Right renal cortex interstitium (tissue), 3 donors: ENCODE data around the gene GNAO1. TPM values are rescaled to one million over a fixed set of nuclear protein-coding genes. Genes with fewer than 3 reads are reported as not detected.

Source experiments
- DNase-seq, 3 donors: peaks; one replicate each; pipeline ENCODE4 v3.0.0-alpha.2; 2013; ENCODE audit warnings: low read depth in 3 of 3, low spot score in 2 of 3
- polyA plus RNA-seq, 3 donors: library from polyadenylated mRNA; unstranded; fragments of 120-200 nt; gene quantifications; one replicate each; pipeline ENCODE4 v1.2.1, GENCODE V29; 2013; ENCODE audit not compliant: insufficient read length in 3 of 3

GNAO1 gene
- polyA plus RNA-seq, 3 donors = 4.0 to 6.1 (median 5.0) TPM

DNA sequence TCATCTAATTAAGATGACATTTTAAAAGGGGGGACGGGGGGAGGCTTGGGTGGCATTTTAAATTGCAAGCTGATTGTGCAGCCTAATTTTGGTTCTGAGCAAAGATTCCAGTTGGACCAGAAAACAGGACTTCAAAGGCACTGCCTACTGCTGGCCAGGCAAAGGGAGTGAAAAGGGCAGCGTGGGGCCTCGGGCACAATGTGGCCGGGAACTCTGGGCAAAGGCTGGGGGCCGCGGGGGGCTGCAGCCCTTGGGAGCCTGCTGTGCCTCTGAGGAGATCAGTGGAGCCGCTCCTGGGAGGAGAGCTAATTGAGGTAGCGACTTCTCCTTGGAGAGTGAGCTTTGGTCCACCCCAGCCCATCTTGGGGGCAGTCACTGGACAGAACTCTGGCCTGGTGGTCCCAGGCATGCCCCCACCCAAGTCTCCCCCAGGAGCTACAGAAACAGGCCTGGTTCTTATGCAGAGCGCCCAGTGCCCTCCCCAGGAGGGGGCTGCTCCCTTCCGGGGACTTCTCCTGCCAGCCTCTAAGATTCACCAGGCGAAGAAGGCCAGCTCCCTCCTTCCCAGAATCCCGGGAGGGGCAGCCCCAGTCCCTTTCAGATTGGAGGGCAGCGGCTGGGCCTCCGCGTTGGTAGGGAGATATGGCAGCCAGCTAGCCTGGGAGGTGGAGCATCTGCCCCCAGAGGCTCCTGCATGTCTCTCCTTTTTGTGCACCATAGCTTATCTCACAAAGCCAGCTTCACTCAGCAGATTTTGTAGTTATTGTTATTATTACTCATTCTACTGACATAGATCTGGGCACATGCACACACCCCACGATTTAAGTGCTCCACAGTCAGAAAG, 115.6 kb downstream of the GNAO1 start:
- no peak for DNase-seq

DNA sequence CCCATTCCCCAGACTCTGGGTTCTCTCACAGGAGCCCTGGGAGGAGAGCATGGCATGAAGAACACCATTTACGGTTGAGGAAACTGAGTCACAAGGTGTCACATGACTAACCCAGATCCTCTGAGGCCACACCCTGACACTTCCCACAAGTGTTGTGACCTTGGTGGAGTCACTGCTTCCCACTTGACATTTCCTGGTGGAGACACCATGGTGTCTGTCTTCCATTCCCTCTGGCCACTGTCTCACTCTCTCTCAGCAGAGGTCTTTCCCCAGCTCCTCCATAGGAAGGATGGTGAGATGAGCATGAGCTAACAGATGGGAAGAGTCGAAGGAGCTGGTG, 116.2 kb downstream of the GNAO1 start:
- DNase-seq = no peak

DNA sequence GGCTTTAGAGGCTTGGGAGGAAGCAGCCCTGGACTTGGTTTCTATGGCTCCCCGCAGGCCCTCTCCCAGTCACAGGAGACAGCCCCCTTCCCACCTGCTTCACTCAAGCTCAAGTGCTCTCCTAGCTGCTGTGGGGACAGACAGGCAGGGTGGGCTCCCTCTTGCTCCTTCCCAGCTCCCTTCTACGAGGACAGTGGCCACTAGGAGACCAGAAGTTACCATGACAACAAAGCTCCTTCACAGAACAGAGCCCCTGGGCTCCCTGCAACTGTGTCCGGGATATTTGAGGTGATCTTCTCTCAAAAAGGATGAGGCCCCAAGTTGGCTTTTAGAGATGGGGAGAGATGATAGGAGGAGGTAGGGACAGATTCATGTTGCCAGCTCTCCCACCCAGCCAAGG, 117.7 kb downstream of the GNAO1 start:
- no peak for DNase-seq

DNA sequence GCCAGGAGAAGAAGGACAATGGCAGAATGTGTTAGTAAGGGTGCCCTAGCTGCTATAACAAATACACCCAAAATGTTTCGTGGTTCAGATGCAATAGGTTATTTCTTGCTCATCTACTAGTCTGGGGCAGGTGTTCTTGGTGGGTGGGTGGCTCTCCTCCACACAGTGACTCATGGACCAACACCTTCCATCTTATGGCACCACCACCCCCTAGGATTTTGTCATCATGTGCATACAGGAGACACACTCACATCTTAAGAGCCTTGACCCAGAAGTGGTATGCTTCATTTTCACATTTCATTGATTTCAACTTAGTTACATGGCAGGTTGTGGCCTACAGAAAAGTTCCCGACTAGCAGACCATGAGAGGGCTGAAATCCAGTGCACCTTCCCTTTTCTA, 119.4 kb downstream of the GNAO1 start:
- DNase-seq = no peak

DNA sequence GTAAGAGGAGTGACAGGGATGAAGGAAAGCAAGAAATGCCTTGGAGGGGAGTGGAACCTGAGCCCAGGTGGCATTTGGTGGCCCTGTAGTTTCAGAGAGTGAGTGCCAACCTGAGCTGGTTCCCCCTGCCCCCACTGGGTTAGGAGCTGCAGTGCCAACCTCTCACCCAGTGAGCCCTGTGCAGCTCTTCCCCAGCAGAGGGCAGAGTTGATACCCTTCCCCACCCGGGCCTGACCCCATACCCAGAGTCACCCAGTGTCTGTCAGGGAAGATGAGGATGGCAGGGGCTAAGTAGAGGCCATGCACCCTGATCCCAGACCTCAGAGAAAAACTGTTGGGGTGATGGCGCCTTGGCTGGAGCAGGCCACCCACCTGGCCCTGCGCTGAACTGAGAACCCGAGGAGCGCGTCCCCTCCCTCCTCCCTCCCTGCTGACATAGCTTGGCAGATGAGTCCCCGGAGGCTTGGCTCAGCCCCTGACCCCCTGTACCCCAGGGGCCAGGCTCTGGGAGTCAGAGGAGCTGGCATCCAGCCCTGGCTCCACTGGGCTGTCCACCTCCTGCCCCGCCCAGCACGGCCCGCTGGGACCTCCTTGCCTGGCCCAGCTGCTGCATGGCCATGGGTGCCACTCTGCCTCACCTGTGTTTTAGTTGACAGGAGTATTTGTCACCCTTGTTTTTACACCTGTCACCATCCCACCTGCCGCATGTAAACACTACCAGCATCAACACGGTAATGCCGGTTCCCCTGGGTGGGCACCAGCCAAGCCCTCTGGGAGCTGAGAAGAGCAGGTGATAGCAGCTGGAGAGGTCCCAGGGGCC, 120.1 kb downstream of the GNAO1 start:
- no peak for DNase-seq

DNA sequence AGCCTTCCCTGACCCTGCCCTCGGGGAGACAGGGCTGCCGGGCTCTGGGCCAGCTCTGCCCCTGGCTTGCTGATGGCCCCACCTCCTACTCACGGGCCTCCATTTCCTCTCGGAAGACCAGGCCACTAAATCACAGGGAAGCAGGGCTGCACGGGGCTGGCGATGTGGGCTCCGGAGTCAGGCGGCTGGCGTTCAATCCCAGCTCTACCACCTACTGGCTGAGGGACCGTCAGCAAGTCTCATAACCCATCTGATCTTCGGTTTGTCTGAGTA, 120.7 kb downstream of the GNAO1 start:
- DNase-seq = no peak

DNA sequence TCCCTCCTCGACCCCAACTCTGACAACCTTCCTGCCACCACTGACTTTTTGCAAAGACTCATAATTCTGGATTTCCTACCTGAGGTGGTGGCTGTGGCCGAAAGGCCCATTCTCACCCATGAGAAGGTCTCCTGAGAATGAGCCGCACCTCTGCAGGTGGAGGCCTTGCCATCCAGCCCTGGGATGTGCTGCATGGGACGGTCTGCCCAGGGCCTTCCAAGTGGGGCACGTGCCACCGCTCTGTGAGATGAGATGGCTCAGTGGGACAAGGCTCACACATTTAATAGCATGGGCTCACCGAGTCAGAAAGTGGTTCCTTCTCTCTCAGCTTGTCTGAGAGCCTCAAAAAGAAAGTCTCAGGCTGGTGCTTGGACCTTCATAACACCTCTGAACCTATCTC, 121.3 kb downstream of the GNAO1 start:
- DNase-seq = no peak

DNA sequence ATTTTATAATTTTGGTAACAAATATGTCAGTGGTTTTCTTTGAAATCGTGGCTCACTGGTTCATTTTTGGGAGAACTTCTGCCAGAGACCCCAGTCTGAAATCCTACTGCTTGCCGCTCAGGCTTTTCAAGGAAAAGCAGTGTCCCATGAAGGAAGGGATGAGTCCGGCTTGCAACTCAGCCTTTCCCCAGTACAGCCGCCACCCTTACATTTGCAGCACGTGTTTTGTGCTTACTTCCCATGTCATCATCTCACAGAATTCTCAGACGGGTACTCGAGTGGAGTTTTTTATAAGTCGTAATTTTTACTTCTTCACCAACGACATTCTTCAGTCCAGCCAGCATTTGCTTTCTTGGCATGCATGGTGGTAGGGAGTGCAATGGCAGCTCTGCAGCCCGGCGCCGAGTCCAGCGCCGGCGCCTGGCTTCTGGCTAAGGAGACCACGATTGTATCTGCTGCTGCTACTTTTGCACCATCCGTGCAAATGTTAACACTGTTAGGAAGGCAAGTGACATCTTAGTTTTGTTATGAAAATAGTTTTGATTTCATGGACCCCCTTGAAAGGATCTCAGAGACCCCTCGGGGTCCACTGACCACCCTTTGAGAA, 123.1 kb downstream of the GNAO1 start:
- no peak for DNase-seq

DNA sequence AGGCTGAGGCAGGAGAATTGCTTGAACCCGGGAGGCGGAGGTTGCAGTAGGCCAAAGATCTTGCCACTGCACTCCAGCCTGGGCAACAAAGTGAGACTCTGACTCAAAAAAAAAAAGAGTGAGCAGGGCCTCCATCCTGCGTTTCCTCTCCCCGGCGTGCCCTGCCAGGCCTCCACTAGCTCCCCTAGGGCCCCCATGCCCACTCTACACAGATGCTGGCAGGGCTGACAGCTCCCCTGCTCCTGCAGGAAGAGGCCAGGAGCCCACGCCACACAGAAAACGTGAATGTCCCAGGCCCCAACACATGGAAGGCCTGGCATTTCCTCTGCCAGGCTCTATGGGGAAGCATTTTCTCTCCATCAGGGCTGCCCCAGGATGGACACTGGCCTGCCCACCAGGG, 124.7 kb downstream of the GNAO1 start:
- no peak for DNase-seq

DNA sequence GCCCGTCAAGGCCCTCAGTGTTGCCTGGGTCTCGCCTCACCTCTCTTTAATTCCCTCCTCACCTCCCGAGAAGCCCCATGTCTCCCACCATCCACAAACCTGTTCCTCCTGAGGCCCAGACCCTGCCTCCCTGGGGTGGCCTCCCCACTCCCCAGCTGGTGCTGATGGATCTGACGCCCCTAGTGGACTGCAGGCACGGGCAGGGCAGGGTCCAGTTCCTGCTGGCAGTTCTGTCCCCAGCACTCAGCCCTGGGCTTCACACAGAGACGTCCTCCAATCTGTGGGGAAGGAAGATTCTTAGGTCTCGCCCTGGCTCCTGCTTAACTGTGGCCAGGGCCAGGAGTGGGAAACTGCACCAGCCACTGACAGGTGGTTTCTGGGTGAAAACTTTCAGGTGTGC, 125.3 kb downstream of the GNAO1 start:
- no peak for DNase-seq

DNA sequence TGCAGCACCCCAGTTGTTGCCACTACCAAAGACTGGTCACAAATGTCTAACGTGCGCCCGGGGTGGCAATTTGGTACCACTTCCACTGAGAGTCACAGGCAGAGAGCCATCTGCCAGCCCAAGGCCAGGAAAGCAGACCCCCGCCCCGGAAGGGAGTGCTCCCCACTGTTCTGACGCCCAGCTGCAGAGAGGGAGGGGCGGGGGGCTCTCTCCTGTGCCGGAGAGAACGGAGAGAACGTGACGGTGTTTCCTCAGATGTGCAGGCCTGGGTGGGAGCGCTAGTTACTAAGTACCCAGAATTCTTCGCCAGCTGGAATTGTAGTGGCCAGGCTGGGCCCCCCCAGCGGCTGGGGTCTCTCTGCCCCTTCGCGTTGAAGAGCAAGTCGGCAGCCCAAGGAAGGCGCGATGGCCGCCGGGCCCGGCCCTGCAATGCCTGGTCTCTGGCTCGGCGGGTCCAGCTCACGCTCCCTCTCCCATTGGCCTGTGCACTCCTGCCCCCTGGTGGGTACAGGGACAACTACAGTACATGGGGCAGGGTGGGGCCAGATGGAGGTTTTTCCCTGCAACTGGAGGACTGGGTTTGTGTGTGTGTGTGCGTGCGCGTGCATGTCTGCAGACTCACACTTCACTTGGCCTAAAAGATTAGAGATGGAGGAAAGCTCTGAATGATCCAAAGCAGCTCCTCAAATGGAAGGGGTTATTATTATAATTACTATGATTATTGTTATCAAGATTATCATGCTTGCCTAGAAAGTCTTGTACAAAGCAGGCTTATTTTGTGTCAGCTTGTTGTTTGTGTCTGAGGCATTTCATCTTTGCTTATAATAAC, 126.9 kb downstream of the GNAO1 start:
- peak; percentile 66 to 74 (median 74) for DNase-seq

DNA sequence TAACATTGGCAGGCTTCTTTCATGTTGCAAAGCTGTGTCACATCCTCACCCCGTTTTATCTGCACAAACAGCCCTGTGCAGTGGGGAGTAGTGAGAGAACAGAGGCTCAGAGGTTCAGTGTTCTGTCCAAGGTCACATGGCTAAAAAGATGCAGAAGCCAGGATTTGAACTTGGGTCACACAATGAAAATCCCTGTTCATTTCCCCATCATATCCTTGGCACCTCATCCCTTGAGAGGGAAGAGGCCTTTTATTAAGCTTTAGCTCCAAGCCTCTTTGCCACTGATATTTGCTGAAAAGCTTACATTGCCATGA, 127.5 kb downstream of the GNAO1 start:
- DNase-seq = no peak

DNA sequence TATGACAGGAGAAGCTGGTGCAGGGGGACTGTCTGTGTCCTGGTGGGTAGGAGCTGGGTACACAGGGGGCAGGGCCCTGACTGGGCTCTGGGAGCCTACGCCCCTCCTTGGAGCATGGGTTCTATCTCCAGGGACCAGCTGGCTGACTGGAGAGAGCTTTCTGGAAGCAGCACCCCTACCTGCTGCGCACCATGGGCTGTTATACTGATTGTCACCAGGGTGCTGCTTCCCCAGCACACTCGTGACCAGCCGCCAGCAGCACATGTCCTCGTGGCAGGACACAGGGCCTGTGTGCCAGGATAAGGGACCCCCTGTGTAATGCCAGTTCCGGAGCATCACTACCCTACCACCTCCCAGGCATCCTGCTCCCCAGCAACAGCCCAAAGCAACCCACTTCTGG, 128.1 kb downstream of the GNAO1 start:
- no peak for DNase-seq

DNA sequence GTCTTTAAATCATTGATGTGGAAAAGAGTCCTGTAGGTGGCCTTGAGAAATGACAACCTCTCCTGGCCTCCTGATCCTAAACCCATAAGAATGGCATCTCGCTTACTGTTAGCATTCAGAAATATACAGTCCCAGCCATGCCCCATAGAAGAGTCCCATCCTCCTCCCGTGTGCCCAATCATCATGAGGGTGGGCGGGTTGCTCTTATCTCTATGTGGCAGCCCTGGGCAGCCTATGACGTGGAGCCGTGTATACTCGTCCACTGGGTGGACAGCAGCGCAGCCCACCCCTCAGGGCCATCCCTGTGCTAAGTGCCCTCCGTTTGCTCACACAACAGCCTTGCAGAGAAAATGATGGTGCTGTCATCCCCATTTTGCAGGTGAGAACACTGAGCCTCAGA, 128.8 kb downstream of the GNAO1 start:
- no peak for DNase-seq

DNA sequence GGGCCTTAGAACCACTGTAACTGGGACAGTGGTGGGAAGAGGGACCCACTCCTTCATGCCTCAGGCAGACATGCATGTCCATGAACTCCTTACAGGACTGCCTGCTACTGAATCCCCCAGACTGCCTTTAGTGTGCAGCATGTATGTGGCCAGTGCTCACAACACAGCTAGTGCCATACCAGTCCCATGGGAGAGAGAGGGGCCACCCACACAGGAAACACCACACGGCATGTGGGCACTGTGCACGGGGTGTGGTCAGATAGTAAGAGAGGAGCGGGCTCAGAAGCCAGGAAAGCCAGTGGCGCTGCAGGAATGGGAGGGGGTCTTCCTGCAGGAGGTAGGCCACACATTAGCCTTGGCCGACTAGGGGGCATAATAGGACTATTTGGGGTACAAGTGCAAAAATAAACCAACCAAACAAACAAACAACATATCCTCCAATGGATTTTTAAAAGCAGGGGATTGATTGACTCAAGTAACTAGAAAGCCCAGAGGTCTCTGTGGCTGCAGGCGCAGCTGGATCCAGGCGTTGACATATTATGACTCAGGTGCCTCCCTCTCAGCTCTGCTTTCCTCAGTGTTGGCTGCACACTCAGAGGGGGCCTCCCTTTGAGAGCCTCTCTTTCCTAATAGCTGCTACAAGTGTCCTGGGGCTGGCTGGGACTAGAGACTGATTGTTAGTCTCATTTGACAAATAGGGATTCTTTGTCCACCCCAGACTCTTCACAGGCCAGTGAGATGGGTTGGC, 129.7 kb downstream of the GNAO1 start:
- no peak for DNase-seq

DNA sequence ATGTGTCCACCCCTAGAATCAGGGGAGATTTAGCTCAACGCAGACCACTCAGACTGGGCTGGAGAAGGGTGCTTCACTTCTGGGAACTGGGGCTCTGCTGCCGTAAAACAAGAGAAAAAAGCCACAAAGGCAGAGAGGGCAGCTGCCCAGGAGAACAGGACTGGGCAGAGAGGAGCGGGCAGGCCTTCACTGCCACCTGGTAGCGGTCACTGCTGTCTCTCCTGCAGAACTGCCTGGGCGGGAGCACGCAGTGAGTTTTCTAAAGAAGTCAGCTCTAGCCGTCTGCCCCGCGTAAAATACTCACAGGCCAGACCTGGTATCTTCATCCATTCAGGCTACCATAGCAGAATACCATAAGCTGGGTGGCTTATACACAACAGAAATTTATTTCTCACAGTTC, 130.3 kb downstream of the GNAO1 start:
- DNase-seq = no peak

DNA sequence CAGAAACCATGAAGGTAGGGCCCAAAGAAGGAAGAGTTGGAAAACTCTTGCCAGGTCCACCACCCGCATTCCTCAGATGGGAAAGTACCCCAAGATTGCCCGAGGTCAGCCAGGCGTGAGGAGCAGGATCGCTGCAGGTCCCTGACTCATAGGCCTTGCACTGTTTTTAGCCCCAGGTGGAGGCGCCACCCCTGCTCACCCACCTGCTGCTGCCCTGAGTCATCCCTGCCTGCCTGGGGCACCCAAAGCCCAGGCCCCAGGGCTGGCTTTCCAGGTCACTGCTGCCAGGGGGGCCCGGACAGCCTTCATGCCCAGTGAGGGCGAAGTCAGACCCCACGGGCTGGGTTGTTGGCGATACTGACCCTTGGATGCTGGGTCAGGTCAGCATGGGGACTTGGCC, 133.1 kb downstream of the GNAO1 start:
- no peak for DNase-seq

DNA sequence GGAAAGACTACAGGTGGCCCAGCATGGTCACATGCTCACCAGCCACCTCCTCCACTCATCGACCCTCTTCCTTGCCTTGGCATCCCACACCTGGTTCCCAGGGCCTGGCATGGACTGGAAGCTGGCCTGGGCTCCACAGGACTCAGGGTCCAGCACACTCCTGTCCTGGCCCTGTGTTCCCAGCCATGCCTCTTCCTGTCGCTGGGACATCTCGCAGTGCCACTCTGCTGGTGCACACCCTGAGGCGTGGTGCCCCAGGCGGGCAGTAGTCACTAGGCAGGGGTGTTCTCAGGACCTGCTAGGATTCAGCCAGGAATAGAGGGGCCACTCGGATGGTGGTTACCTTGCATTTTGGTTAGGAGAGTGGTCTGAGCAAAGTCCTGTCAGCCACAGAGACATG, 134.7 kb downstream of the GNAO1 start:
- DNase-seq = no peak

DNA sequence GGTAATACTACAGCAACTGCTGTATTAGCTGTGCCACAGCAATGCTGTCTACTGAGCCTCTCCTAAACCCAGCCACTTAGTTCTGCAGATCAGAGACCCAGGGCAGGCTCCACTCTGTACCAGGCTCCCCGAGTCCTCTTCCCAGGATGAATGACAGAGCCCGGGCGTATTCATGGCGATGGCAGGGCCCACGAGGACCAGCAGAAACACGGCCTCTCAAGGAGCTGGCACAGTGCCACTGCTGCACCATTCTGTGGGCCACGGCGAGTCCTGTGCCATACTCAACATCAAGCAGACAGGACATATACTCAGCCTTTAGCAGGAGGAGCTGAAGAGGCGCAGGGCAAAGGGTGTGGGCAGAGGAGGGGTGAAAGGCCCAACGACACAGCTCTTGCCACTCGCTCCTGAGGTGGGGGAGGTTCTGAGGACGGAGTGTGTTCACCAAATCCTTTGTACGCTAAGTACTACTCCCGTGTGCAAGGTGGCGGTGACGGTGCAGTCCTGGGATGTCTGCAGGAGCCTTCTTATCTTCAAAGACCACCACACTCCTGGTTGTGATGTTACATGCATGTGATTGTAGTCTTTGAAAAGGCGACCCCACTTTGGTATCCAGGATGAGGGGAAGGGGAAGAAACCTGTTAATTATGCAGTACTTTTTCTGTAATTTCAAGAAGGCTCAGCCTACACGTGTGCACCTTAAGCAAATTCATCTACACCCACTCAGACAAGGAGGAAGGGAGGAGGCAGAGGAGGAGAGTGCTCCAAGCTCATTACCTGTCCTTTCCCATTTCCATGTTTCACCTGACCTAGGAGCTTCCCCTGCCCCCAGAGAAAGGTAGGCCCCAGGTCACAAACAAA, 136.0 kb downstream of the GNAO1 start:
- DNase-seq = no peak

DNA sequence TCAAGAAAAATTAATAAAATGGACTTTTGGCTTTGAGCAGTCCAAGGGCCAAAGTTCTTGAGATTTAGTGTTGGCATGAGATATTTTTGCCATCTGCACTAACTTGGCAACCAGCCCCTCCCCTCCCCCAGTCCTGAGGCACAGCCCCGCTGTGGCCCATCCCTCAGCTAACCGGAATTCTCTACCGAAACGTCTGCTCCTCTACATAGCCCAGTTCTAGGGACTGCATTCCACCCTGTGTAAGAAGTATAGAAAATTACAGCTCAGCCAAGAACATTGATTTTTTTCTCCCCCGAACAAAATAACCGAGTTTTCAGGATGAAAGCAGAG, 136.6 kb downstream of the GNAO1 start:
- no peak for DNase-seq
